ENCODE measurements around the gene PSMB7. TPM values are rescaled to one million over a fixed set of nuclear protein-coding genes. Genes with fewer than 3 reads are reported as not detected.

Gene PSMB7
- total and polyA plus RNA-seq, 2 of the 13 experiments (the other 11 are each of a cell fraction or from before 2014, with no cell fraction given) = 259 to 291 TPM

DNA sequence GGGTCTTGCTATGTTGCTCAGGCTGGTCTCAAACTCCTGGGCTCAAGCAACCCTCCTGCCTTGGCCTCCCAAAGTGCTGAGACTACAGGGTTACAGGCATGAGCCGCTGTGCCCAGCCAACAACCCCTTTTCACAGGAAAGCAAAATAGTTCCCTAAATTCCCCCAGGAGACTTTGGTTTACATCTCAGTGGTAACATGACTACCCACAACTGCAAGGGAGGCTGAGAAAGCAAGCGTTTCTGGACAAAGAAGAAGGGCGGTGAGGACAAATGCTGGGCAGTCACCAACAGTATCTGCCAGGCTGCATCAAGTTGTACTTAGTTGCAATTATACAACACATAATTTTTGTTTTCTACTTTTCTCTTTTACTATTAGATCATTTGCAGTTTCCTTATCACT lies 27.6 kb upstream of the PSMB7 start:
- no peak overlapping the region for H2AFZ ChIP-seq (ENCODE audit: low read length)
- H3K27me3 ChIP-seq (ENCODE audit: control insufficient read depth in 1 of 2, insufficient read depth in 2 of 2, low read length in 2 of 2) = peaks cover 0 to 5% of the 10 kb centered on the region in 2 experiments; a peak in 2 of 5 replicates
- H3K4me2 ChIP-seq (ENCODE audit: low read depth, low read length) = no peak overlapping the region
- ChIA-PET CTCF (ENCODE audit: low intra/inter-chr PET ratio, low total read pairs) (no interaction called here), POLR2A (no interaction called here)
- H4K20me1 ChIP-seq (ENCODE audit: insufficient read depth, low read length) = no peaks in the 10 kb centered on the region
- no peak for TF ChIP-seq ZBTB21 (CRISPR knock-in tag; IDR thresholded peaks at IDR 0.05)
- TF ChIP-seq ZNF841 (CRISPR knock-in tag; IDR thresholded peaks at IDR 0.05; ENCODE audit: borderline replicate concordance) = no peak
- TF ChIP-seq ZNF331 (CRISPR knock-in tag; IDR thresholded peaks at IDR 0.05) = no peak
- TF ChIP-seq ZNF781 (CRISPR knock-in tag; IDR thresholded peaks at IDR 0.05; ENCODE audit: borderline replicate concordance, not compliant biosample characterization) = no peak
- TF ChIP-seq HOXD1 (CRISPR knock-in tag; IDR thresholded peaks at IDR 0.05) = no peak
- TF ChIP-seq, protein P1, sequence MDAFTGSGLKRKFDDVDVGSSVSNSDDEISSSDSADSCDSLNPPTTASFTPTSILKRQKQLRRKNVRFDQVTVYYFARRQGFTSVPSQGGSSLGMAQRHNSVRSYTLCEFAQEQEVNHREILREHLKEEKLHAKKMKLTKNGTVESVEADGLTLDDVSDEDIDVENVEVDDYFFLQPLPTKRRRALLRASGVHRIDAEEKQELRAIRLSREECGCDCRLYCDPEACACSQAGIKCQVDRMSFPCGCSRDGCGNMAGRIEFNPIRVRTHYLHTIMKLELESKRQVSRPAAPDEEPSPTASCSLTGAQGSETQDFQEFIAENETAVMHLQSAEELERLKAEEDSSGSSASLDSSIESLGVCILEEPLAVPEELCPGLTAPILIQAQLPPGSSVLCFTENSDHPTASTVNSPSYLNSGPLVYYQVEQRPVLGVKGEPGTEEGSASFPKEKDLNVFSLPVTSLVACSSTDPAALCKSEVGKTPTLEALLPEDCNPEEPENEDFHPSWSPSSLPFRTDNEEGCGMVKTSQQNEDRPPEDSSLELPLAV (CRISPR knock-in tag; conservative IDR thresholded peaks at IDR 0.05; ENCODE audit: low read depth) = no peak
- no peak for TF ChIP-seq NR3C1 (CRISPR knock-in tag; IDR thresholded peaks at IDR 0.05)
- TF ChIP-seq ZNF460 (CRISPR knock-in tag; IDR thresholded peaks at IDR 0.05; ENCODE audit: borderline replicate concordance) = no peak
- H3K4me1 ChIP-seq (ENCODE audit: insufficient read depth, low read length) = no peaks in the 10 kb centered on the region
- no peak overlapping the region for H3K4me3 ChIP-seq (replicated peaks in 1 of 3; ENCODE audit: insufficient read depth in 1 of 3, low read depth in 2 of 3, low read length in 3 of 3)
- WGBS (ENCODE audit: low lambda C conversion rate) = 67% methylated on average over 3 of the region's 3 CpGs
- DNase-seq (ENCODE audit: low spot score) = no peak
- no peak overlapping the region for H3K9ac ChIP-seq (ENCODE audit: insufficient read depth, low read depth, low read length)
- no peaks in the 10 kb centered on the region for H3K9me3 ChIP-seq (ENCODE audit: low read length)
- H3K36me3 ChIP-seq (replicated peaks in 1 of 2; ENCODE audit: control insufficient read depth in 1 of 2, insufficient read depth in 2 of 2, low read length in 2 of 2) = no peaks in the 10 kb centered on the region
- no peak for FAIRE-seq
- no peak overlapping the region for H3K27ac ChIP-seq (ENCODE audit: extremely low read length, insufficient read depth, low read length)
- in situ Hi-C loops (cut with HindIII; ENCODE audit: extremely low pct_ligation_motif_present, low pct_unique_long_range_greater_than_20kb) (no loop called here), intact Hi-C loops (cut with micrococcal nuclease; ENCODE audit: unreplicated experiment) (no loop called here)
- no peaks in the 10 kb centered on the region for H3K79me2 ChIP-seq (ENCODE audit: insufficient read depth, low read length)
- no peak for ATAC-seq
- no TSS peak for BruUV-seq (replicated peaks)

DNA sequence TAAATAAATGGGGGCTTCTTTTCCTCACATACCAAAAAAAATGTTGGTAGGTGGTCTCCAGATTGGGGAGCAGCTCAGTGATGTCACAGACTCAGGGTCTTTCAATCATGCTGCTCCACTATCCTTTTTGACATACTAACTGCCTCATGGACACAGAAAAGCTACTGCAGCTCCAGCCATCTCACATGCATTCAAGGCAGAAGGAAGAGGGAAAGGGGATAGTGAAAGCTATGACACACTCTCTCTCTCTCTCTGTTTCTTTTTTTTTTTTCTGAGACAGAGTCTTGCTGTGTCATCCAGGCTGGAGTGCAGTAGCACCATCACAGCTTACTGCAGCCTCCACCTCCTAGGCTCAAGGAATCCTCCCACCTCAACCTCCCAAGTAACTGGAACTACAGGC lies 27.1 kb upstream of the PSMB7 start:
- Histone ChIP-seq H3K4me1 (ENCODE audit: insufficient read depth, low read length) (no peaks in the 10 kb centered on the region), H3K79me2 (ENCODE audit: insufficient read depth, low read length) (no peaks in the 10 kb centered on the region), H3K4me3 (replicated peaks in 1 of 3; ENCODE audit: insufficient read depth in 1 of 3, low read depth in 2 of 3, low read length in 3 of 3) (no peak overlapping the region), H3K9me3 (ENCODE audit: low read length) (no peaks in the 10 kb centered on the region), H3K4me2 (ENCODE audit: low read depth, low read length) (no peak overlapping the region), H3K9ac (ENCODE audit: insufficient read depth, low read depth, low read length) (no peak overlapping the region), H3K27me3 (ENCODE audit: control insufficient read depth in 1 of 2, insufficient read depth in 2 of 2, low read length in 2 of 2) (peaks cover 0 to 5% of the 10 kb centered on the region in 2 experiments; a peak in 2 of 5 replicates), H4K20me1 (ENCODE audit: insufficient read depth, low read length) (no peaks in the 10 kb centered on the region), H3K27ac (ENCODE audit: extremely low read length, insufficient read depth, low read length) (no peak overlapping the region), H2AFZ (ENCODE audit: low read length) (no peak overlapping the region), H3K36me3 (replicated peaks in 1 of 2; ENCODE audit: control insufficient read depth in 1 of 2, insufficient read depth in 2 of 2, low read length in 2 of 2) (no peaks in the 10 kb centered on the region)
- DNase-seq (ENCODE audit: low spot score) (no peak), FAIRE-seq (no peak), ATAC-seq (no peak)
- no peak for TF ChIP-seq ZNF414 (CRISPR knock-in tag; IDR thresholded peaks at IDR 0.05)
- no peak for TF ChIP-seq CHD2 (IDR thresholded peaks at IDR 0.05; ENCODE audit: low read depth, low read length)
- TF ChIP-seq TOPORS (CRISPR knock-in tag; IDR thresholded peaks at IDR 0.05) = no peak
- TF ChIP-seq PHF21A (CRISPR knock-in tag; IDR thresholded peaks at IDR 0.05) = no peak
- intact Hi-C loops (cut with micrococcal nuclease; ENCODE audit: unreplicated experiment) (no loop called here), in situ Hi-C loops (cut with HindIII; ENCODE audit: extremely low pct_ligation_motif_present, low pct_unique_long_range_greater_than_20kb) (no loop called here)
- ChIA-PET CTCF (ENCODE audit: low intra/inter-chr PET ratio, low total read pairs) (no interaction called here), POLR2A (no interaction called here)
- BruUV-seq (replicated peaks) = no TSS peak
